Measurements from ENCODE around the gene DEPDC1B. TPM values are rescaled to one million over a fixed set of nuclear protein-coding genes. Genes with fewer than 3 reads are reported as not detected.

The DEPDC1B gene
- total RNA-seq, 2 experiments from 2014 or later = 30.2 to 34.1 TPM

DNA sequence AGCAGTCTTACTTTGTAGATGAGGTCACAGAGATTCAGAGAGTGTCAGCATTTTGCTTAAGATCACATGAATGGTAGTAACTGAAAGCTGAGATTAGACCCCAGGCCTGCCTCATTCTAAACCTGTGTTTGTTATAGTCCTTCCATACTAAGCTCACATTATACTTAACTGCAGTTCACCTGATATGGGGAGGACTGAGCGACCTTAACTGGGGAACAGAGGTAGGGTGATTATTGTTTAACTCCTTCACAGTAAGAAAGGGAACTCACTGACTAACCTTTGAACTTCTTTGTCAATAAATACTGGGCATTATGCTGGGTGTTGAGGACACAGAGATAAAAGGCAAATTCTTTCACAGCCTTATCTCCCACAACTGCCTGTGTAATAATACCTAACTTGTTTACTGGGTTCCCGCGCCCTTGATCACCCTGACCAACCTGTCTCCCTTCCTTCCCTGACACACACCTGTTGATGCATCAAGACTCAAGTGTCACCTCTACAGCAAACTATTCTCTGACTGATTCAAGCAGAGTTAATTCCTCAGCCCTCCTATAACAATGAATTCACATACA is 27.2 kb downstream of the DEPDC1B start:
- CTCF ChIA-PET = interaction anchor here (1.6 kb wide), 1 partner anchor 862 kb away, joined by 4 read pairs; no protein-coding TSS in a partner anchor
- no peak for ATAC-seq

DNA sequence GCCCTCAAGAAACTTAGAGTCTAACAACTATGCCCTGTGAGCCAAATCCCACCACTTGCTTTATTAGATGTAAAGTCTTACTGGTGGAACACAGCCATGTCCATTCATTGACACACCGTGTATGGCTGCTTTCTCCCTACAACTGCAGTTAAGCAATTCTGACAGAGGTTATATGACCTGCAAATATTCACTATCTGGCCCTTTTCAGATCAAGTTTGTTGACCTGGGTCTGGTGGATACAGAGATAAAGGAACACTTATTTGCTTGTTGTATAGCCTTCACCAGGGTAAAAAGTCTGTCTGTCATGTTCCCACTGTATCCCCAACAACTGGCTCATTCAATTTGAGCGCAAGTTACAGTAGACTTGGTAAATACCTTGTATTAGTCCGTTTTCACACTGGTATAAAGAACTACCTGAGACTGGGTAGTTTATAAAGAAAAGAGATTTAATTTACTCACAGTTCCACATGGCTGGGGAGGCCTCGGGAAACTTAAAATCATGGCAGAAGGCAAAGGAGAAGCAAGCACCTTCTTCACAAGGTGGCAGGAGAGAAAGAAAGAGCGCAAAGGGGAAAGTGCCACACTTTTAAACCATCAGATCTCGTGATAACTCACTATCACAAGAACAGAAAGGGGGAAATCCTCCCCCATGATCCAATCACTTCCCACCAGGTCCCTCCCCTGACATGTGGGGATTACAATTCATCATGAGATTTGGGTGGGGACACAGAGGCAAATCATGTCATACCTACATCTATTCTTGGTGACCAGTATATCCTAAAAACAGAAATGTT is 27.9 kb downstream of the DEPDC1B start:
- H3K4me3 Mint-ChIP-seq = no peak overlapping the region
- no peaks in the 10 kb centered on the region for H3K9me3 Mint-ChIP-seq
- POLR2A ChIA-PET = no interaction called here
- intact Hi-C loops (cut with micrococcal nuclease) = loop anchor here (10.0 kb wide), 1 partner anchor 273 kb away; the partner anchor contains the start of genes ERCC8 and NDUFAF2
- TF ChIP-seq, protein P1, sequence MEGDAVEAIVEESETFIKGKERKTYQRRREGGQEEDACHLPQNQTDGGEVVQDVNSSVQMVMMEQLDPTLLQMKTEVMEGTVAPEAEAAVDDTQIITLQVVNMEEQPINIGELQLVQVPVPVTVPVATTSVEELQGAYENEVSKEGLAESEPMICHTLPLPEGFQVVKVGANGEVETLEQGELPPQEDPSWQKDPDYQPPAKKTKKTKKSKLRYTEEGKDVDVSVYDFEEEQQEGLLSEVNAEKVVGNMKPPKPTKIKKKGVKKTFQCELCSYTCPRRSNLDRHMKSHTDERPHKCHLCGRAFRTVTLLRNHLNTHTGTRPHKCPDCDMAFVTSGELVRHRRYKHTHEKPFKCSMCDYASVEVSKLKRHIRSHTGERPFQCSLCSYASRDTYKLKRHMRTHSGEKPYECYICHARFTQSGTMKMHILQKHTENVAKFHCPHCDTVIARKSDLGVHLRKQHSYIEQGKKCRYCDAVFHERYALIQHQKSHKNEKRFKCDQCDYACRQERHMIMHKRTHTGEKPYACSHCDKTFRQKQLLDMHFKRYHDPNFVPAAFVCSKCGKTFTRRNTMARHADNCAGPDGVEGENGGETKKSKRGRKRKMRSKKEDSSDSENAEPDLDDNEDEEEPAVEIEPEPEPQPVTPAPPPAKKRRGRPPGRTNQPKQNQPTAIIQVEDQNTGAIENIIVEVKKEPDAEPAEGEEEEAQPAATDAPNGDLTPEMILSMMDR (IDR thresholded peaks at IDR 0.05) = no peak
- no peaks in the 10 kb centered on the region for H3K27me3 Mint-ChIP-seq
- DNase-seq (no peak), ATAC-seq (no peak)
- CTCF ChIA-PET = interaction anchor here (1.6 kb wide), 1 partner anchor 862 kb away, joined by 4 read pairs; no protein-coding TSS in a partner anchor
- no peaks in the 10 kb centered on the region for H3K4me1 Mint-ChIP-seq (ENCODE audit: low read depth)
- H3K36me3 Mint-ChIP-seq (ENCODE audit: low read depth) = no peaks in the 10 kb centered on the region
- no peak overlapping the region for H3K27ac Mint-ChIP-seq

More for the DNA sequence above, 27.2 kb downstream of the DEPDC1B start:
- no peak overlapping the region for H3K4me3 Mint-ChIP-seq
- H3K36me3 Mint-ChIP-seq (ENCODE audit: low read depth) = no peaks in the 10 kb centered on the region
- H3K4me1 Mint-ChIP-seq (ENCODE audit: low read depth) = no peaks in the 10 kb centered on the region
- POLR2A ChIA-PET = no interaction called here
- no peaks in the 10 kb centered on the region for H3K9me3 Mint-ChIP-seq
- TF ChIP-seq, protein P1 (IDR thresholded peaks at IDR 0.05) = no peak
- DNase-seq = no peak
- no peaks in the 10 kb centered on the region for H3K27me3 Mint-ChIP-seq
- no peak overlapping the region for H3K27ac Mint-ChIP-seq
- intact Hi-C loops (cut with micrococcal nuclease) = loop anchor here (10.0 kb wide), 1 partner anchor 272 kb away; the partner anchor contains the start of genes ERCC8 and NDUFAF2

DNA sequence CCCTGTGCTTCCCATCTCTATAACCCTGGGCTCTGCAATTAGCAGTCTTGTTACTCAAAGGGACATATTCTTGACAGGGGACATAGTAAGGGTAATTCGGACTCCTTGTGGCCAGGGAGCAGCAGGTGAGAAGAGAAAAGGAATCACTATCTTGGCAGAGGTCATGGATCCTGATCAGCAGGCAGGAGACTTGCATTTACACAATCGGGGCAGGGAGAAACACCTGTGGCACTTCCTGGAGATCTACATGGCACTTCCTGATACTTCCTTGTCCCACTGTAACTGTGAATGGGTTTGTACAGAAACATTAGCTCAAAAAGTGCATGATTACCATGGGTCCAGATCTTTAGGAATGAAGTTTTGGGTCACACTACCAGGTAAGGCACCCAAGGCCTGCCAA is 29.2 kb downstream of the DEPDC1B start:
- no peaks in the 10 kb centered on the region for H3K4me1 Mint-ChIP-seq (ENCODE audit: low read depth)
- intact Hi-C loops (cut with micrococcal nuclease) = loop anchor here (10.0 kb wide), 1 partner anchor 274 kb away; the partner anchor contains the start of genes ERCC8 and NDUFAF2
- ChIA-PET POLR2A (interaction anchor here (0.6 kb wide), 1 partner anchor 1022 kb away, joined by 3 read pairs; no protein-coding TSS in a partner anchor), CTCF (interaction anchor here (3.2 kb wide), 1 partner anchor 8 kb away, joined by 14 read pairs; no protein-coding TSS in a partner anchor)
- ATAC-seq (no peak), DNase-seq (no peak)
- no peaks in the 10 kb centered on the region for H3K27me3 Mint-ChIP-seq
- no peaks in the 10 kb centered on the region for H3K9me3 Mint-ChIP-seq
- no peak overlapping the region for H3K4me3 Mint-ChIP-seq
- H3K36me3 Mint-ChIP-seq (ENCODE audit: low read depth) = no peaks in the 10 kb centered on the region
- no peak overlapping the region for H3K27ac Mint-ChIP-seq
- TF ChIP-seq, protein P1 (IDR thresholded peaks at IDR 0.05) = no peak

DNA sequence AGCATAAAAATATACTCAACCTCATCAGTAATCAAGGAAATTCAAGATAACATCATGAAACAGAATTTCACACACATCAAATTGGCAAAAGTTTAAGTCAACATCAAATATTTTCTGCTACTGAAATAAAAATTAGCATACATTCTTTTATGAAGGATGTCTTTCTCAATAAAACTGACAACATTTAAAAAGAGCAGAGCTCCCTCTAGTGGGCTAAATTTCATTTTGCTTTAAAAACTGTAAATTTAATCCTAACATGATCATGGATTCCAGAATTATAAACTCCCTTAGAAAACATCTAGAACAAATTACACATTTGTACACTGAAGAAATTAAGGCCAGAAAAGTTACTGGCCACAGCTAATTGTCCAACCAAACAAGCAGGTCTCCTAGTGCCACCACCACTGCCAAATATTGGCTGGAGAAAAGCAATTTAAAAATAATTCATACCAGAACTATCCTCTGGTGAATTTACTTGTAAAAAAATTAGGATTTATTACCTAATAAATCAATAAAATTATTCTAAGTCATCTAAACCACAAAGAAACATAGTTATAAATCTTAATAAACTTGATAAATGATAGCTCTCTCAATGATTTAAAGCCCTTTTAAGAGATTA is 31.2 kb downstream of the DEPDC1B start:
- TF ChIP-seq, protein P1 (IDR thresholded peaks at IDR 0.05) = peak; percentile 79
- no peaks in the 10 kb centered on the region for H3K27me3 Mint-ChIP-seq
- ChIA-PET POLR2A (interaction anchor here (1.8 kb wide), 1 partner anchor 32 kb away, joined by 6 read pairs; the partner anchor contains the start of gene DEPDC1B), CTCF (interaction anchor here (0.8 to 3.2 kb wide), 25 partner anchors 9 to 861 kb away, joined by 3 to 22 read pairs (median 4); no protein-coding TSS in a partner anchor)
- ATAC-seq = no peak
- no peak for DNase-seq
- H3K36me3 Mint-ChIP-seq (ENCODE audit: low read depth) = no peaks in the 10 kb centered on the region
- H3K9me3 Mint-ChIP-seq = no peaks in the 10 kb centered on the region
- intact Hi-C loops (cut with micrococcal nuclease) = loop anchor here (5.0 kb wide), 1 partner anchor 856 kb away; no protein-coding TSS in a partner anchor
- H3K27ac Mint-ChIP-seq = no peak overlapping the region
- no peak overlapping the region for H3K4me3 Mint-ChIP-seq
- H3K4me1 Mint-ChIP-seq (ENCODE audit: low read depth) = no peaks in the 10 kb centered on the region

All from activated CD8-positive, alpha-beta T cell treated with anti-CD3 and anti-CD28 coated beads for 36 hours (primary cell).